SK-N-MC (cell line): ENCODE results near the gene FTL.

Source experiments
- FOXP2 ChIP-seq: optimal IDR thresholded peaks from 2 replicates; pipeline ENCODE3; 2011; ENCODE audit warnings: mild to moderate bottlenecking, moderate library complexity; ENCODE audit not compliant: insufficient read depth; ENCODE audit errors: extremely low read length, control extremely low read depth
- POLR2AphosphoS5 ChIP-seq: IDR thresholded peaks from 2 replicates; pipeline ENCODE4 v1.6.1; 2012; ENCODE audit warnings: mild to moderate bottlenecking, low read depth, low read length, borderline replicate concordance

DNA sequence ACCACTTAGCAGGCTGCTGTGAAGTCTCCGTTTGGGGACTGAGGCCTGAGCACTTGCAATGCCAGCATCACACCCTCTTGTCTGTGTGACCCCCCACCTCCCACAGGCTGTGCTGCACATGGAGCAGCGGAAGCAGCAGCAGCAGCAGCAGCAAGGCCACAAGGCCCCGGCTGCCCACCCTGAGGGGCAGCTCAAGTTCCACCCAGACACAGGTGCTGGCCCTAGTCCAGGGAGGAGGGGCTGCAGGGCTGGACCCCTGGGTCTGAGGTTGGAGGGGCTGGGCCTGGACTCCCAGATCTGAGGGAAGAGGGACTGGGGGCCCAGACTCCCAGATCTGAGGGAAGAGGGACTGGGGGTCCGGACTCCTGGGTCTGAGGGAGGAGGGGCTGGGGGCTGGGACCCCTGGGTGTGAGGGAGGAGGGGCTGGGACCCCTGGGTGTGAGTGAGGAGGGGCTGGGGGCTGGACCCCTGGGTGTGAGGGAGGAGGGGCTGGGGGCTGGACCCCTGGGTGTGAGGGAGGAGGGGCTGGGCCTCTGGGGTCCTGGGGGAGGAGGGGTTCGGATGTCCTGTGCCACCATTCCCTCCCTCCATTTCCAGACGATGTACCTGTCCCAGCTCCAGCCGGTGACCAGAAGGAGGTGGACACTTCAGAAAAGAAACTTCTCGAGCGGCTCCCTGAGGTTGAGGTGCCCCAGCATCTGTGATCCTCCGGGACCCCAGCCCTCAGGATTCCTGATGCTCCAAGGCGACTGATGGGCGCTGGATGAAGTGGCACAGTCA is 43.2 kb upstream of the FTL start:
- TF ChIP-seq POLR2AphosphoS5: no peak
- TF ChIP-seq FOXP2: no peak
